Type B pancreatic cell (in vitro differentiated cells): ENCODE measurements around the gene ITPK1. TPM values are rescaled to one million over a fixed set of nuclear protein-coding genes. Genes with fewer than 3 reads are reported as not detected.
A peak's percentile ranks its signal among the peaks of the same experiment; 100 is the strongest.

Experiments used
- DNase-seq: peaks from one replicate; pipeline ENCODE4 v3.0.0; 2021; ENCODE audit warnings: mixed read lengths; ENCODE audit not compliant: unreplicated experiment; ENCODE audit errors: extremely low spot score
- H3K27ac Mint-ChIP-seq: 2 replicates; pipeline ENCODE4 v1.8.0; 2021; ENCODE audit warnings: mild to moderate bottlenecking, mixed read lengths
- H3K27me3 Mint-ChIP-seq: 2 replicates; pipeline ENCODE4 v1.8.0; 2021; ENCODE audit warnings: mixed read lengths
- H3K36me3 Mint-ChIP-seq: 2 replicates; pipeline ENCODE4 v1.8.0; 2021; ENCODE audit warnings: mixed read lengths
- H3K4me1 Mint-ChIP-seq: one replicate; pipeline ENCODE4 v1.8.0; 2021; ENCODE audit warnings: mixed read lengths; ENCODE audit not compliant: unreplicated experiment
- H3K4me3 Mint-ChIP-seq: 2 replicates; pipeline ENCODE4 v1.8.0; 2021; ENCODE audit warnings: mild to moderate bottlenecking, mixed read lengths
- H3K9me3 Mint-ChIP-seq: 2 replicates; pipeline ENCODE4 v1.8.0; 2021; ENCODE audit warnings: mixed read lengths
- CTCF ChIP-seq: fragments of 200-600 bp; sonication (generic); conservative IDR thresholded peaks from 2 replicates; pipeline ENCODE4 v1.5.0; 2021; ENCODE audit warnings: antibody characterized with exemption, mild to moderate bottlenecking
- total RNA-seq: library from RNA; stranded (reverse); gene quantifications from 2 replicates; pipeline ENCODE4 v1.2.1, GENCODE V29; 2021; ENCODE audit warnings: low replicate concordance

The ITPK1 gene
- total RNA-seq, 1 donor from 2014 or later: 40.2 TPM

- H3K36me3 Mint-ChIP-seq: peaks cover 27% of the 10 kb centered on the region
These were observed 137.3 kb downstream of the ITPK1 start for GRCh38 chr14:92978229-92979021.

GRCh38 chr14:92976268-92976667, 139.5 kb downstream of the ITPK1 start:
- Mint-ChIP-seq H3K36me3 (peaks cover 23% of the 10 kb centered on the region), H3K4me1 (no peaks in the 10 kb centered on the region)

More at GRCh38 chr14:92978229-92979021, 137.3 kb downstream of the ITPK1 start:
- Mint-ChIP-seq H3K27ac (no peak overlapping the region), H3K9me3 (peaks cover 24% of the 10 kb centered on the region), H3K27me3 (no peaks in the 10 kb centered on the region), H3K4me1 (no peaks in the 10 kb centered on the region), H3K4me3 (no peak overlapping the region)
- no peak for DNase-seq
- no peak for TF ChIP-seq CTCF

GRCh38 chr14:92974541-92975345, 141.0 kb downstream of the ITPK1 start:
- no peak for TF ChIP-seq CTCF
- H3K27me3 Mint-ChIP-seq: no peaks in the 10 kb centered on the region
- DNase-seq: no peak
- H3K9me3 Mint-ChIP-seq: peaks cover 16% of the 10 kb centered on the region
- H3K4me3 Mint-ChIP-seq: no peak overlapping the region
- H3K4me1 Mint-ChIP-seq: no peaks in the 10 kb centered on the region
- no peak overlapping the region for H3K27ac Mint-ChIP-seq
- H3K36me3 Mint-ChIP-seq: peaks cover 22% of the 10 kb centered on the region

More at GRCh38 chr14:92976268-92976667, 139.5 kb downstream of the ITPK1 start:
- H3K27ac Mint-ChIP-seq: no peak overlapping the region
- H3K4me3 Mint-ChIP-seq: no peak overlapping the region
- peaks cover 19% of the 10 kb centered on the region for H3K9me3 Mint-ChIP-seq
- no peak for TF ChIP-seq CTCF
- no peak for DNase-seq
- no peaks in the 10 kb centered on the region for H3K27me3 Mint-ChIP-seq

- H3K9me3 Mint-ChIP-seq: peaks cover 11% of the 10 kb centered on the region
- no peak for DNase-seq
- no peak overlapping the region for H3K27ac Mint-ChIP-seq
- no peak overlapping the region for H3K4me3 Mint-ChIP-seq
- peaks cover 14% of the 10 kb centered on the region for H3K36me3 Mint-ChIP-seq
- no peaks in the 10 kb centered on the region for H3K27me3 Mint-ChIP-seq
- H3K4me1 Mint-ChIP-seq: no peaks in the 10 kb centered on the region
- TF ChIP-seq CTCF: no peak
These were observed 141.8 kb downstream of the ITPK1 start for GRCh38 chr14:92973798-92974372.

DNA sequence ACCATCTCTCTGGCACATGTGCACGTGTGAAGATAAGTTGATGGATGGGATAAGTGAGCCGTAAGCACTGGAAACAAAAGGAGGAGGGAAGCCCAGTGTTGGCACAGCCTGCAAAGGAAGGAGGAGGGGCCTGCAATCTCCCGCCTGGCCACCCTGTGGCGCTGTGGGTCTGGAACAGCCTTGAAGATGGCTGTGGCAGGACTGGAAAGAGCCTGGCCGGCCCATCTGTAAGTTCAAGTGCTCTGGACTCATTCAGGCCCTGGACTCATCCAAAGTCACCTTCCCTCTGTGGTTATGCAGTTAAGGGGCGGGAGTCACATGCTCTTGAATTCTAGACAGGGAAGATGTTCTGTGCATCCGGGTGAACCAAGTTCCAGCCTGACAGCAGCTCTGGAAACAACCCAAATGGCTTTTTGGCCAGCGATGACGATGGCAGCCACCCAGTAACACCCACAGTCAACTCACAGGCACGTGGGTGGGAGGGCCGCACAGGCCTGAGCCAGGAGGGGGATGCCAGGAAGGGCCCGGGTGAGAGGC, 142.4 kb downstream of the ITPK1 start:
- Mint-ChIP-seq H3K27me3 (no peaks in the 10 kb centered on the region), H3K4me3 (no peak overlapping the region), H3K36me3 (peaks cover 14% of the 10 kb centered on the region), H3K9me3 (peaks cover 11% of the 10 kb centered on the region), H3K27ac (no peak overlapping the region), H3K4me1 (no peaks in the 10 kb centered on the region)
- peak; percentile 76 for TF ChIP-seq CTCF
- DNase-seq: no peak
